Measurements from ENCODE around the gene TOPBP1. TPM values are rescaled to one million over a fixed set of nuclear protein-coding genes. Genes with fewer than 3 reads are reported as not detected.

TOPBP1 gene
- total and polyA plus RNA-seq, 2 of the 8 experiments (the other 6 are each of a cell fraction or from before 2014, with no cell fraction given): 19.7 to 35.9 TPM

GRCh38 chr3:133629146-133629545 is 32.6 kb downstream of the TOPBP1 start:
- CTCF ChIA-PET (ENCODE audit: partially characterized antibody): no interaction called here
- H3K23me2 ChIP-seq (ENCODE audit: low read depth, low read length): no peaks in the 10 kb centered on the region
- no peak overlapping the region for H2AK5ac ChIP-seq (ENCODE audit: low read depth, low read length)
- no peak overlapping the region for H2AFZ ChIP-seq (ENCODE audit: low read length)
- no peak overlapping the region for H4K91ac ChIP-seq (replicated peaks; ENCODE audit: insufficient read length, low read length)
- POLR2A ChIA-PET (ENCODE audit: partially characterized antibody): interaction anchor here (0.9 to 1.6 kb wide), 2 partner anchors 10 to 17 kb away, joined by 3 read pairs; no protein-coding TSS in a partner anchor
- no peak for FAIRE-seq
- H2BK20ac ChIP-seq (ENCODE audit: low read length): no peak overlapping the region
- DNase-seq (ENCODE audit: low read depth in 1 of 2, low spot score in 2 of 2): no peak
- no peak overlapping the region for H4K8ac ChIP-seq (ENCODE audit: extremely low read depth, insufficient read depth, low read length)
- no peak overlapping the region for H3K23ac ChIP-seq (ENCODE audit: insufficient read length)
- H3K18ac ChIP-seq (ENCODE audit: extremely low read depth, low read length): no peak overlapping the region
- no peak overlapping the region for H2BK5ac ChIP-seq (ENCODE audit: low read depth, low read length)
- H3K9me3 ChIP-seq (ENCODE audit: insufficient read depth in 2 of 2, low read depth in 1 of 2, low read length in 1 of 2): no peaks in the 10 kb centered on the region
- H3K27me3 ChIP-seq (replicated peaks in 1 of 4; ENCODE audit: control insufficient read depth in 3 of 4, extremely low read depth in 1 of 4, insufficient read depth in 3 of 4, low read length in 3 of 4): no peaks in the 10 kb centered on the region
- H3K4ac ChIP-seq (replicated peaks; ENCODE audit: insufficient read length, low read depth, low read length): no peak overlapping the region
- H3K79me2 ChIP-seq (ENCODE audit: control insufficient read depth in 1 of 2, insufficient read depth in 2 of 2, low read length in 2 of 2): no peaks in the 10 kb centered on the region
- no peaks in the 10 kb centered on the region for H3K4me1 ChIP-seq (replicated peaks in 1 of 4; ENCODE audit: control insufficient read depth in 3 of 4, insufficient read depth in 4 of 4, low read length in 3 of 4)
- H3K4me2 ChIP-seq (ENCODE audit: insufficient read depth in 1 of 2, low read depth in 2 of 2, low read length in 2 of 2): no peak overlapping the region
- no peaks in the 10 kb centered on the region for H3K79me1 ChIP-seq (ENCODE audit: low read depth, low read length)
- no peak overlapping the region for H2BK15ac ChIP-seq (ENCODE audit: low read length)
- no peak overlapping the region for H2BK12ac ChIP-seq (ENCODE audit: low read depth, low read length)
- no peaks in the 10 kb centered on the region for H4K20me1 ChIP-seq (replicated peaks in 1 of 2; ENCODE audit: control insufficient read depth in 1 of 2, insufficient read depth in 2 of 2, low read length in 2 of 2)
- no peak overlapping the region for H3K4me3 ChIP-seq (ENCODE audit: extremely low read depth in 1 of 4, insufficient read depth in 2 of 4, low read depth in 3 of 4, low read length in 4 of 4)
- peaks cover 2 to 54% (median 20%) of the 10 kb centered on the region in 4 experiments; a peak in 7 of 8 replicates for H3K36me3 ChIP-seq (ENCODE audit: control insufficient read depth in 2 of 4, insufficient read depth in 4 of 4, low read length in 3 of 4)
- H2BK120ac ChIP-seq (replicated peaks; ENCODE audit: low read depth, low read length): no peak overlapping the region
- H4K5ac ChIP-seq (ENCODE audit: insufficient read length, low read depth, low read length): no peak overlapping the region
- WGBS, 2 experiments (ENCODE audit: extremely low coverage in 1 of 2, insufficient coverage in 1 of 2, insufficient read length in 1 of 2, insufficient replicate concordance in 2 of 2, low coverage in 1 of 2, low lambda C conversion rate in 2 of 2, missing lambda C conversion rate in 1 of 2): 92% methylated on average over 2 of the region's 2 CpGs; no CpG with 5 or more reads in 1 of the 2 experiments
- H3K27ac ChIP-seq (ENCODE audit: low read depth, low read length): no peak overlapping the region
- no peak overlapping the region for H3K14ac ChIP-seq (ENCODE audit: insufficient read length)
- no peak overlapping the region for H3K56ac ChIP-seq (replicated peaks; ENCODE audit: insufficient read length, low read depth, low read length)
- no peak overlapping the region for H3K9ac ChIP-seq (replicated peaks in 1 of 4; ENCODE audit: extremely low read depth in 1 of 4, low read depth in 3 of 4, low read length in 3 of 4)
- TF ChIP-seq NRF1 (IDR thresholded peaks at IDR 0.05; ENCODE audit: low read depth, low read length): no peak
- TF ChIP-seq ATF2 (IDR thresholded peaks at IDR 0.05; ENCODE audit: low read length): no peak
- TF ChIP-seq TAF7 (optimal IDR thresholded peaks at IDR 0.05; ENCODE audit: borderline replicate concordance, low read depth, low read length): no peak
- no peak for TF ChIP-seq CHD2 (IDR thresholded peaks at IDR 0.05; ENCODE audit: low read length)
- TF ChIP-seq EP300 (IDR thresholded peaks at IDR 0.05; ENCODE audit: borderline replicate concordance in 1 of 2, low read depth in 2 of 2, low read length in 2 of 2): no peak
- TF ChIP-seq, protein P1, sequence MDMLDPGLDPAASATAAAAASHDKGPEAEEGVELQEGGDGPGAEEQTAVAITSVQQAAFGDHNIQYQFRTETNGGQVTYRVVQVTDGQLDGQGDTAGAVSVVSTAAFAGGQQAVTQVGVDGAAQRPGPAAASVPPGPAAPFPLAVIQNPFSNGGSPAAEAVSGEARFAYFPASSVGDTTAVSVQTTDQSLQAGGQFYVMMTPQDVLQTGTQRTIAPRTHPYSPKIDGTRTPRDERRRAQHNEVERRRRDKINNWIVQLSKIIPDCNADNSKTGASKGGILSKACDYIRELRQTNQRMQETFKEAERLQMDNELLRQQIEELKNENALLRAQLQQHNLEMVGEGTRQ (IDR thresholded peaks at IDR 0.05; ENCODE audit: low read length): no peak
- no peak for TF ChIP-seq CTCF (IDR thresholded peaks at IDR 0.05; ENCODE audit: control extremely low read depth in 1 of 3, insufficient read depth in 1 of 3, low read depth in 1 of 3, low read length in 3 of 3)
- TF ChIP-seq SIX5 (IDR thresholded peaks at IDR 0.05; ENCODE audit: low read depth, low read length): no peak

Measured in H1 (cell line).